Adrenal gland (tissue), 12 donors: ENCODE data around the gene SLC25A22. TPM values are rescaled to one million over a fixed set of nuclear protein-coding genes. Genes with fewer than 3 reads are reported as not detected.

Experiments
- DNase-seq, 7 donors: peaks; one replicate each; pipeline ENCODE4 v3.0.0-alpha.2; 2019 to 2020
- H3K27ac ChIP-seq, 5 donors: fragments of 200-600 bp; sonication (generic) in 4 of 5; 1 replicate in 3 of 5; 2 replicates in 2 of 5; pipeline versions ENCODE4 v1.5.1 to v1.8.0; 2016 to 2020; ENCODE audit warnings: mild to moderate bottlenecking in 1 of 5
- H3K27me3 ChIP-seq: fragments of 200-600 bp; 2 replicates; pipeline ENCODE4 v1.8.0; 2021
- H3K36me3 ChIP-seq, 2 donors: fragments of 200-600 bp; replicated peaks in 1 of 2; 1 replicate in 1 of 2; 2 replicates in 1 of 2; pipeline versions ENCODE4 v1.5.1 to v1.8.0; 2018 to 2022
- H3K4me1 ChIP-seq, 2 donors: fragments of 200-600 bp; replicated peaks in 1 of 2; 1 replicate in 1 of 2; 2 replicates in 1 of 2; pipeline versions ENCODE4 v1.5.1 to v1.8.0; 2018 to 2021
- H3K4me3 ChIP-seq, 4 donors: fragments of 200-600 bp; sonication (generic) in 3 of 4; one replicate each; pipeline ENCODE4 v1.5.1; 2016 to 2018
- H3K9me3 ChIP-seq, 3 donors: fragments of 200-600 bp; sonication (generic) in 1 of 3; replicated peaks in 1 of 3; 1 replicate in 2 of 3; 2 replicates in 1 of 3; pipeline versions ENCODE4 v1.5.1 to v1.8.0; 2016 to 2021
- CTCF ChIP-seq, 6 experiments: fragments of 450-650 bp in 4 of 6; fragments of 200-600 bp in 2 of 6; sonication (generic) in 1 of 6; IDR thresholded peaks; 1 replicate in 5 of 6; 2 replicates in 1 of 6; pipeline versions ENCODE4 v1.5.1 to v1.8.0; 2016 to 2021; ENCODE audit warnings: antibody characterized with exemption in 6 of 6, mild to moderate bottlenecking in 2 of 6, moderate library complexity in 1 of 6
- POLR2A ChIP-seq, 2 donors: fragments of 450-650 bp; IDR thresholded peaks; one replicate each; pipeline ENCODE4 v1.6.1; 2017; ENCODE audit warnings: antibody characterized with exemption in 2 of 2, mild to moderate bottlenecking in 2 of 2, moderate library complexity in 1 of 2
- WGBS, 4 donors: extraction: QIAGEN DNeasy Blood & Tissue Kit in 2 of 4; methylation state at CpG; one replicate each; pipeline versions ENCODE4 v1.1.5 to v1.1.7; 2013 to 2017; 5-methylcytosine and 5-hydroxymethylcytosine counted together
- intact Hi-C, 2 donors: fragments of 100-400 bp; cut with DNase I; formaldehyde crosslinking; loops; one replicate each; pipeline versions ENCODE4 v1.14.1 to v1.15.0; 2022 to 2023
- polyA plus RNA-seq, 3 donors: library from polyadenylated mRNA; stranded (reverse); fragments of 200-250 nt in 2 of 3; fragments of 350-450 nt in 1 of 3; fragmentation: Illumina TruSeq in 1 of 3; extraction: RNeasy Lipid Tissue Mini Kit (QIAGEN cat#74804) in 1 of 3; gene quantifications; one replicate each; pipeline ENCODE4 v1.2.3, GENCODE V29; 2013 to 2014
- total RNA-seq, 9 donors: library from RNA; depleted of rRNA in 4 of 9; stranded (reverse); fragments of >200 nt in 4 of 9; fragments of 120-200 nt in 1 of 9; fragmentation: NEBNext Ultra II Directional in 1 of 9; extraction: Animal tissue kit (Norgen Biotek cat#: 25700) in 1 of 9; gene quantifications; one replicate each; pipeline versions ENCODE4 v1.1.0 to v1.2.4, GENCODE V29; 2013 to 2023
- donor health status: healthy with polysubstance abuse.
- donor health status: Bipolar disorder and iron deficiency.
- donor health status: DM: yes; HTN: yes; CAD: no.
- donor health status: DM: no; HTN: no; CAD: no.
- donor health status: DM: no; HTN: no; CAD: no.
- donor health status: DM: yes; HTN: yes; CAD: no.

SLC25A22 gene
- total and polyA plus RNA-seq, 12 donors: 7.7 to 41.3 (median 15.3) TPM

GRCh38 chr11:763073-763463 lies 35.0 kb downstream of the SLC25A22 start:
- Histone ChIP-seq H3K4me1 (no peaks in the 10 kb centered on the region), H3K36me3 (peaks cover 0 to 80% of the 10 kb centered on the region in 2 donors), H3K4me3 (no peak overlapping the region), H3K27ac (peak overlapping the region in 3 of 5 donors; percentile 23 to 59 (median 39)), H3K27me3 (no peaks in the 10 kb centered on the region), H3K9me3 (no peaks in the 10 kb centered on the region)
- no peak for DNase-seq
- WGBS, 4 donors: 58 to 66% (median 65%) methylated on average over 6 to 24 of the region's 24 CpGs
- intact Hi-C loops: no loop called here
- TF ChIP-seq CTCF (IDR thresholded peaks at IDR 0.05) (no peak), POLR2A (IDR thresholded peaks at IDR 0.05) (no peak)

GRCh38 chr11:762421-763072 lies 35.5 kb downstream of the SLC25A22 start:
- 25 to 48% (median 45%) methylated on average over 2 to 10 of the region's 10 CpGs for WGBS, 4 donors
- intact Hi-C loops: no loop called here
- Histone ChIP-seq H3K4me3 (no peak overlapping the region), H3K4me1 (no peaks in the 10 kb centered on the region), H3K9me3 (no peaks in the 10 kb centered on the region), H3K27ac (peak overlapping the region in 4 of 5 donors; percentile 23 to 59 (median 47)), H3K27me3 (no peaks in the 10 kb centered on the region), H3K36me3 (peaks cover 0 to 82% of the 10 kb centered on the region in 2 donors)
- TF ChIP-seq CTCF (IDR thresholded peaks at IDR 0.05): peak in 4 of 6 experiments; percentile 23 to 52 (median 34)
- no peak for TF ChIP-seq POLR2A (IDR thresholded peaks at IDR 0.05)
- DNase-seq: peak; percentile 40 to 85 (median 76)

- Histone ChIP-seq H3K9me3 (no peaks in the 10 kb centered on the region), H3K4me3 (no peak overlapping the region), H3K27me3 (no peaks in the 10 kb centered on the region), H3K36me3 (peaks cover 0 to 81% of the 10 kb centered on the region in 2 donors), H3K4me1 (no peaks in the 10 kb centered on the region), H3K27ac (no peak overlapping the region)
- intact Hi-C loops: no loop called here
- WGBS, 4 donors: 86 to 90% (median 87%) methylated on average over 8 of the region's 8 CpGs
- DNase-seq: no peak
- TF ChIP-seq CTCF (IDR thresholded peaks at IDR 0.05) (no peak), POLR2A (IDR thresholded peaks at IDR 0.05) (no peak)
These were observed 36.5 kb downstream of the SLC25A22 start for GRCh38 chr11:761526-762108.

- H3K27ac ChIP-seq: no peak overlapping the region
- DNase-seq: no peak
- H3K4me1 ChIP-seq: no peaks in the 10 kb centered on the region
- no peaks in the 10 kb centered on the region for H3K9me3 ChIP-seq
- intact Hi-C loops: no loop called here
- no peaks in the 10 kb centered on the region for H3K27me3 ChIP-seq
- TF ChIP-seq CTCF (IDR thresholded peaks at IDR 0.05) (no peak), POLR2A (IDR thresholded peaks at IDR 0.05) (no peak)
- peaks cover 0 to 78% of the 10 kb centered on the region in 2 donors for H3K36me3 ChIP-seq
- no peak overlapping the region for H3K4me3 ChIP-seq
These were observed 37.8 kb downstream of the SLC25A22 start for GRCh38 chr11:760236-760635.
